ENCODE results near the gene FKBP1A. TPM values are rescaled to one million over a fixed set of nuclear protein-coding genes. Genes with fewer than 3 reads are reported as not detected.
A peak's percentile ranks its signal among the peaks of the same experiment; 100 is the strongest.
"Not testable (repeated sequence)": the region's sequence is repeated elsewhere in the genome, so short reads cannot be mapped to it uniquely, and the experiment has no call there.

The FKBP1A gene
- total RNA-seq, 1 donor from 2014 or later = 164 TPM

DNA sequence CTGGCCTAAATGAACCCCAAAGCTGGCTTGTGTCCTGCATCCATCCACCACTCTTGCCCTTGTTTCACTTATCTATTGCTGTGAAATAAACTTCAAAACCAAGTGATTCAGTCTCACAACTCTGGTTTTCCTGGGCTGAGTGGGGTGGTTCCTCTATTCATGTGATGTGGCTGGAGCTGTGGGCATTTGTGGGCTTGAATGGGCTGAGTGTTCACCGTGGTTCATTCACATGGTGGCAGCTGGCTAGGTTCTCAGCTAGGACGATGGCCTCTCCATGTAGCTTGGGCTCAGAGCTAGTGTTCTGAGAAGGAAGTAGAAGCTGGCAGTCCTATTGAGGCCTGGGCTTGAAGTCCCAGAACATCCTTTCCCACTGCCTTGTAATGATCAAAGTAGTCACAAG lies 30.4 kb downstream of the FKBP1A start:
- ATAC-seq = no peak

DNA sequence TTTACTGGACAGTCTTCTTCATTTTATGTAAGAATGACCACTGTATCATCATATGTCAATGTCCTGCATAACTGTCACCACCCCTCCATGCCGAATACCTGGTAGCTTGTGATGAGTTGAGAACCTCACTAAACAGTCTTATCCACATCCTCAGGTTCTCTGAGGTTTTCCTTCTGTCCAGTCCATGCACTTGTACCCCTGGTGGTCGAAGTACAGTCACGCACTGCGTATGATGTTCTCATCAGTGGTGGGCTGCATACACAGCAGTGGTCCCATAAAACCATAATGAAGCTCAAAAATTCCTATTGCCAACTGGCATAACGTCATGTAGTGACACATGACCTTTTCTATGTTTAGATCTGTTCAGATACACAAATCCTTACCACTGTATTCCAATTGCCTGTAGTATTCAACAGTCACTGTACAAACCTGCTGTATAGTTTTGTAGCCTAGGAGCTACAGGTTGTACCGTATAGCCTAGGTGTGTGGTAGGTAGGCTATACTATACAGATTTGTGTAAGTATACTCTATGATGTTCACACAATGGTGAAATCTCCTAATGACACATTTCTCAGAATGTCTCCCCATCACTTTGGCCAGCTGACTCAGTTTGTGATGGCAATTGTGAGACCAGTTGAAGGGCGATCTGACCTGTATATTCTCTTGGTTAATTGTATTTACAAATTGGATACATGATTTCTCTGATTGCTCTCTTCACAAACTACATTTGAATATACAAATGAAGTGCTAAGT lies 32.6 kb downstream of the FKBP1A start:
- ATAC-seq = no peak

DNA sequence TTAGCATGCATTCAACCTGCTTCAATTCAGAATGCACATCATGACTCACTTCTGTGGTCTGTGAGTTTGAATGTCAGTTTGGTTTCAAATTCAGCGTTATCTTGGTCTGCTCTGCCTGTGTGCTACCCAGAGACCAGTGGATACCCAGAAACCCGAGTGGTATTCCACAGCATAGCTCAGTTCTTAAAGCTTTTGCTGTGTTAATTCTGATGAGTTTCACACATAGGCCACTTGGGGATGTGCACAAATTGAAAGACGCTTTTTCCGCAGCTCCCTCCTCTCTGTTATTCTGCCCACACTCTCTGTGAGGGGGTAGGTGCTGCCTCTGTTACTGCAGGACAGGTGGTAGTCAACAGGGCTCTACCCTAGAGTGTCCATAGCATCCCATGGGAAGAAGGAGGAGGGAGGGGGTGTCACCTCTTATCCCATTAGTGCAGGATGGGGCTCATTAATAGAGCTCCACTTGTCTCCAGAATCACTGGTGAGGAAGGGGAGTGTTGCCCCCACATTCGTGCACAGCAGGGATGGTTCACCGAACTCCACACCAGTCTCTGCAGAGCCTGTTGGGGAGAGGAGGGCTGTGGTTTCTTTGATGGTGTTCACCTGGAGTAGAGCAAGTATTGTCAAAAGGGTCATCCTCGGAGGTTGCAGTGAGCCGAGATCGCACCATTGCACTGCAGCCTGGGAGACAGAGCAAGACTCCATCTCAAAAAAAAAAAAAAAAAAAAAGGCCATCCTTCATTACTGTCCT lies 34.8 kb downstream of the FKBP1A start:
- ATAC-seq = no peak

DNA sequence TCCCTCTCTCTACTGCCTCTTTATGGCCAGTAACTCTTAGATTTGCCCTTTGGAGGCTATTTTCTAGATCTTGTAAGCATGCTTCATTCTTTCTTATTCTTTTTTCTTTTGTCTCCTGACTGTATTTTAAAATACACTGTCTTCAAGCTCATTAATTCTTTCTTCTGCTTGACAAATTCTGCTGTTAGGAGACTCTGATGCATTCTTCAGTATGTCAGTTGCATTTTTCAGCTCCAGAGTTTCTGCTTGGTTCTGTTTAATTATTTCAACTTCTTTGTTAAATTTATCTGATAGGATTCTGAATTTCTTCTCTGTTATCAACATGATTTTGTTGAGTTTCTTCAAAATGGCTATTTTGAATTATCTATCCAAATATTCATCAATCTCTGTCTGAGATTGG lies 38.9 kb downstream of the FKBP1A start:
- no peak for ATAC-seq

DNA sequence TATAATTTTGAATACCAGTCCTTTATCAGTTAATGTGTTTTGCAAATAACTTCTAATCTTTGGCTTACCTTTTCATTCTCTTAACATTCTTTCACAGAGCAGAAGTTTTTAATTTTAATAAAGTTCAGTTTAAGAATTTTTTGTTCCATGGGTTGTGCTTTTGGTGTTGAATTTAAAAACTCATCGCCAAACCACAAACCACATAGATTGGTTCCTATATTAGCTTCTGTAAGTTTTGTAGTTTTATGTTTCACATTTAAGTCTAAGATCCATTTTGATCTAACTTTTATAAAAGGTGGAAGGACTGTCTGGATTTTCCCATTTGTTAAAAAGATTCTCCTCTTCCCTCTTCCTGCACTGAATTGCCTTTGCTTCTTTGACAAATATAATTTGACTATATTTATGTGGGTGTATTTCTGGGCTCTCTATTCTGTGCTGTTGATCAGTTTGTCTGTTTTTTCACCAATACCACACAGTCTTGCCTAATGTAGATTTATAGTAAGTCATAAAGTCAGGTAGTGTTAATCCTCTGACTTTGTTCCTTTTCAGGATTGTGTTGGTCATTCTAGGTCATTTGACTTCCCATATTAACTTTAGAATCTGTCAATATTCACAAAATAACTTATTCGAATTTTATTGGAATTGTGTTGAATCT lies 46.4 kb downstream of the FKBP1A start:
- ATAC-seq = no peak

DNA sequence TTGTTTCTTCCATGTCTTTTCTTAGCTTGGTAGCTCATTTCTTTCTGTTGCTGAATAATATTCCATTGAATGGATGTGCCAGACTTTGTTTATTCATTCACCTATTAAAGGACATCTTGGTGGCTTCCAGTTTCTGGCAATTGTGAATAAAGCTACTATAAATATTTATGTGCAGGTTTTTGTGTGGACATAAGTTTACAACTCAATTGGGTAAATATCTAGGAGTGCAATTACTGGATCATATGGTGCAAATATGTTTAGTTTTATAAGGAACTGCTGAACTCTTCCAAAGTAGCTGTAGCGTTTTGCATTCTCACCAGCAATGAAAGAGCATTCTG lies 47.1 kb downstream of the FKBP1A start:
- ATAC-seq = no peak

DNA sequence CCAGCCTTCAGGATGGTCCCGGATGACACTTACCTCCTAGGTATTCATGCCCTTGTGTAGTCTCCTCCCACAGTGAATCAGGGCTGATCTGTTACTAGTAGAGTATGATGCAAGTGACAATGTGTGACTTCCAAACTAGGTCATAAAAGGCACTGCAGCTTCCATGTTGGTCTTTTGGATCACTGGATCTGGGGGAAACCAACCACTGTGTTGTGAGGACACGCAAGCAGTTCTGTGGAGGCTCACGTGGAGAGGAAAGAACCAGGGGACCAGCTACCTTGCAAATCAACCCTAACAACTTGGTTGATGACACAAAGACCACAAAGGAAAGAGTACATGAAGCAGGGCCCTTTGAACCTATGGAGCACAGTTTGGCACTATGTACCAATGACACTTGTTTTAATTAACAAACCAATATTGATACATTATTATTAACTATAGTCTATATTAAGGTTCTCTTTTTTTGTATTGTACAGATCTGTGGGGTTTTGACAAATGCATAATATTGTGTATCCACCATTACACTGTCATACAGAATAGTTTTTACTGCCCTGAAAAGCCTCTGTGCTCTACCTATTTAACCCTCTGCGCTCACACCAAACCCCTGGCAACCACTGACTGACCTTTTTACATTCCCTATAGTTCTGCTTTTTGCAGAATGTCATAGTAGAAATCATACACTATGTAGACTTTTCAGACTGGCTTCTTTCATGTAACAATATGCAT lies 47.7 kb downstream of the FKBP1A start:
- ATAC-seq = no peak

DNA sequence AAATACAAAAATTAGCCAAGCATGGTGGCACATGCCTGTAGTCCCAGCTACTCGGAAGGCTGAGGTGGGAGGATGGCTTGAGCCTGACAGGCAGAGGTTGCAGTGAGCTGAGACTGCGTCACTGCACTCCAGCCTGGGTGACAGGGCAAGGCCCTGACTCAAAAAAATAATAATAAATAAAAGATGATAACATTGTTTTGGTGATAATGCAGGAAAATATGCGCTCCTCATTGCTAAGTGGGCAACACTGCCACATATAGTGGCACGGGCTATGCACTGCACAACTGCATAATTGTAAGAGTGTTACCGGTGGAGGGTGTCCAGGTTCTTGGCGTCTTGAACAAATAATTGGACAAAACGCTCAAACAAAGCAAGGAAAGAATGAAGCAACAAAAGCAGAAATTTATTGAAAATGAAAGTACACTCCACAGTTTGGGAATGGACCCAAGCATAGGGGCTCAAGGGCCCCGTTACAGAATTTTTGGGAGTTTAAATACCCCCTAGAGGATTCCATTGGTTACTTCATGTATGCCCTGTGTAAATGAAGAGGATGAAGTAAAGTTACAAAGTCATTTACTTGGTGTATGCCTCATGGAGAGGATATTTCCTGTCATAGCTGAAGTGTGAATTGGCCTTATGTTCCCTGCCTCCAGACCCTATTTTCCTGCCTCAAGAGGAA lies 49.3 kb downstream of the FKBP1A start:
- not testable (repeated sequence) for ATAC-seq

DNA sequence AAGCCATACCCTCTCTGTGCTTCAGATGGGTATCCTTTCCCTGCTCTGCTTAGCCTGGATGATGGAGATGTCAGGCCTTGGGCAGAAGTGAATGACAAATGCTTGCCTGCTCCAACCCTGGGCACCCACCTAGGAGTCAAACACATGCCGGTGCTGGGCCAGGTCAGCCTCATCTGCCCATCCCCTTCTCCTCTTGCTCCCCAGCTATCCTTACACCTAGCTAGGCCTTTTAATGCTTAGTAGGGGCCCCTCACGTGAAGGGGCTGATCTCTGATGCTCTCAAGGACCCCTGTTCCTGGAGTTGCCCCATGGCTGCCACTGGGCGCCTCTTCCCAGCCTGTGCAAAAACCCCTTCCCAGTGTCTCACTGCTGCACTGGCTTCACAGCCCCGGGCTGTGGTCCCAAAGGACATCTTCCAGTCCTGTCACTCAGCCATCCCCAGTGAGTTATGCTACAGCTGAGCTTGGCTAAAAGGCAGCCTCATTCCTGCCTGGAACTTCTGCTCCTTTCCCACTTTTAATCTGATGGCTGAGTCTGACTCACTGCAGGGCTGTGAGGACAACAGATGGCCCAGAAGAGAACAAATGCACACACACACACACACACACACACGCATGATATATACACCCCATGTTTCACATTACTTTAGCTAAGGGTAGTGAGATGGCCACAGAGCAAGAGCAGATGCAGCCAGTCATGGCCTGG lies 51.1 kb downstream of the FKBP1A start:
- no peak for ATAC-seq

DNA sequence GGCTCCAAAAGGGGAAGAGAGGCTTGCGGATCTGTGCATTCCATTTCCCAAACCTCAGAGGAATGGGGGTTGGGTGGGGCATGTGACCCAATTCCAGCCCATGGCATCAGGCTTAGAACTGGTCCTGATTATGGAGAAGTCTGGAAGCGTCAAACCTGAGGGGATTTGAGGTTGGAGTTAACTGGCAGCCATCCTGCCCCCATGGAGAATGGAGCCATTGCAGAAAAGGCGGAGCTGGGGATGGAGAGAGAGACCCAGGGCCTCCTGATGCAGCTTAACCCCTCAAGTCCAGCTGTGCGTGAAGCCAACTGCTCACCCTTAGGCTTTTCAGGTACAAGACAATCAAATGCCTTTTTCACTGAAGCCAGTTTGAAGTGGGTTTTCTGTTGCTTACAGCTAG lies 54.1 kb downstream of the FKBP1A start:
- ATAC-seq = no peak

DNA sequence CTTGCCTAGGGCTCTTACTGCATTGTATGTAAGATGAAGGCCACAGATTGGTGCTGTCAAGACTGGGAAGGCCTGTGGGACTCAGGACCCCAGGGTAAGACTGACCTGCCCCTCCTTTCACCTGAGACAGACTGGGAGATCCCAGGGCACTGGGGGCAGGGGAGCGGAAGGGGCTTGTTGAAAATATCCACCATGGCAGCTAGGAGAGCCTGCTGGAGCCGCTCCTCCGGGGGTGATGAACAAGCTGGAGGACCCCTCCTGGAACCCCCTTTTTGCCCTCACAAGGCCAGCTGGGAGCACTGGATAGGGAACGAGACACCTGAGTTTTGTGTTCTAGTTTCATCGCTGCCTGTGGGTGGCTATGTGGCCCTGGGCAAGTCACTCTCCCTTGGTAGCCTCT lies 54.8 kb downstream of the FKBP1A start:
- no peak for ATAC-seq

DNA sequence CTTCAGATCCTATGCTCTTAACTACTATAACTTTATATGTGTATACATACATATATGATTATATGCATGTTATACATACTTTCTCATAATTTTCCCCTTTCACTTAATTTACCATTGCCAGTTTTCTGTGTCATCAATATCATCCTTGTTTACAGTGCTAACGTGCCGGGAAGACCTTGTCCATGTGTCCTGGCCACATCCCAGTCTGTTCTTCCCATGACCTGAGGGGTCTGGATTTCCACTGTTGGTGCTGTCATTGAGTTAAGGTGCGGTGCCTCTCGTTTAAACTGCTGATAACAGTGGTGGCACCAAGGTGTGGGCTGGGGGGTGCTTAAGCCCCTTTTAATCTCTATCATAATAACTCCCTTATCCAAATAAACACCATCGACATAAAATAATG lies 55.4 kb downstream of the FKBP1A start:
- no peak for ATAC-seq

DNA sequence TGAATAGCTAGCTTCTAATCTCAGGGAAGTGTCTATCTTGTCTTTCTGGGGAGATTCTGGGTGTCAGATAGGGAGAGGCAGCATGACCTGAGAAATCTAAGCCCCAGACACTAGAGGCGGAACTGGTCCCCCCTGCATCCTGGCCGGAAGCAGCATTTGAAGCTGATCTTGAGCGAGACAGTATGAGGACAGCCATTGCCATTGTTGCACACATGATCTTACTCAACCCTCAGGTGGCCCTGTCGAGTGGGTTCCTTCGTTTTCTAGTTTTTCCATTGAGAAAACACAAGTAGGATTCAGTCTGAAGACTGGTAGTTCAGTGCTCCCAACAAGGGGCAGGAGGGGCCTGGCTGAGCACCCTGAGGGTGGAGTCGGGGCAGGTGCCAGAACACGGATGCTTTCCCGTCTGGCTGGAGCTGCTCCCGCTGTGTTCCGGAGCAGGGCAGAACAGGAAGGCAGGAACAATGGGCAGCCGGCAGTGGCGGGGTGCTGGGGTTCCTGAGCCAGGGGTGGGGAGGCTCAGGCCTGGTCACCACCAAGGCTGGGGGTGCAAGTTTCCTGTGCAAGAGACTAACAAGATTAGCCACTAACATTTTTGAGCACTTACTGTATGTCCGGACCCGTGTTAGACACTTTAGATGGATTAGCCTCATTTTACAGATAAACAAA lies 56.0 kb downstream of the FKBP1A start:
- ATAC-seq = peak; percentile 69

DNA sequence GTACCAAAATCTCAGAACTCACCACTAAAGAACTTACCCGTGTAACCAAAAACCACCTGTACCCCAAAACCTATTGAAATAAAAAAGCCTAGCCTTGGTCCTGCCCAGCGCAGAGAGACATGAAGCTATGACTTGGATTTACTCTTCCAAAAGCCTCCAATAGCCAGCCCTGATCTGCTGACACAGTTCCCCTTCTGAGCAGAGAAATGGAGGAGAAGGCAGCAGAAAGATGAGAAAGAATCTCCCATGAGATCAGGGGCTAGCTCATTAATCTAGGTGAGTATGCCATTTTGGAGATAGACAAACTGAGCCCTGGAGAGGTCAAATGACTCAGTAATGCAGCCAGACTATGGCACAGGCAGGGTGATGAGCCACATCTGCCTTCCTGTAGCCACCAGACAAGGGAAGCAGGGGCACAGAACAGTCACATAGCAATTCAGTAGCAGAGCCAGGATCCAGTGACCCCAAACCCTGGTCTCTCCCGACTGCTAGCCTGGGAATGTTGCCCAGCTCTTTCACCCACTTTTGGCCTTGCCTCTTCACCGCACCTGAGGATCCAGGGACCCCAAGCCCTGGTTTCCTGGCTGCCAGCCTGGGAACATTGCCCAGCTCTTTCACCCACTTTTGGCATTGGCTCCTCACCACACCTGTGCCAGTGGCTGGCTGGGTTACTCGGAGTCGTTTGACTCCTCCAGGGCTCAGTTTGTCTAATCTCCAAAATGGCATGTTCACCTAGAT lies 56.7 kb downstream of the FKBP1A start:
- peak; percentile 8 for ATAC-seq

DNA sequence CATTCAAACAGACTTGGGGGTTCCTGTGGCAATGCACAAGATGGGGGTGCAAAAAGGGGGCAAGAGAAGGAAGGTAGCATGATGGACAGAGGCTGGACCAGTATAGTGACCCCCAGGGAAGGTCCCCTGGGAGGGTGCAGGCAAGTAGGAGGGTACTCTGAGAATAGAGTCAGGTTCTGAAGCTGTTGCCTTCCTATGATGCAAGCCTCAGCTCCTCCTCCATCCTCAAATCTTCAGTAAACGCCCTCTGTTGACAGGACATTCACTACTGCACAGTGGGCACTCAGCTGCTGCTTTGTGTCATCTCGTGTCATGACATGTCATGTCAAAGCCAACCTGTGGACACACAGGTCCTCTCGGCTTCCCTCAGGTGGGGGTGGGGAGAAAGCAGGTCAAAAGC lies 58.1 kb downstream of the FKBP1A start:
- ATAC-seq = peak; percentile 51

DNA sequence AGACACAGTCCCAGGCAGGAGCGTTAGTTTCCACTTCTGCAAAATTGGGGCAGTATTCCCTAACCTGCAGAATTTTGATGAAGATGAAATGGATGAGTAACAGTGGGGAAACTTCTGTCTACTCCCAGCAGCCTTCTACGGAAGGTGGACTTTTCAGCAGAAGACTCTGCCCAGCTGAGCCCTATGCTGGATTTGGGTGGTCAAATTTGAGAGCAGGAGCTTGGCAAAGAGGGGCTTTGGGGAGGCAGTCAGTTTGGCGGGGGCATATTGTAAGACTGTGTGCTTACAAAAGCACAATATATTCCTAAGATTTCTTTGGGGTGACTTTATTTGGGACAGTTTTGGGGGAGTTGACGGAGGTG lies 58.5 kb downstream of the FKBP1A start:
- ATAC-seq = no peak

DNA sequence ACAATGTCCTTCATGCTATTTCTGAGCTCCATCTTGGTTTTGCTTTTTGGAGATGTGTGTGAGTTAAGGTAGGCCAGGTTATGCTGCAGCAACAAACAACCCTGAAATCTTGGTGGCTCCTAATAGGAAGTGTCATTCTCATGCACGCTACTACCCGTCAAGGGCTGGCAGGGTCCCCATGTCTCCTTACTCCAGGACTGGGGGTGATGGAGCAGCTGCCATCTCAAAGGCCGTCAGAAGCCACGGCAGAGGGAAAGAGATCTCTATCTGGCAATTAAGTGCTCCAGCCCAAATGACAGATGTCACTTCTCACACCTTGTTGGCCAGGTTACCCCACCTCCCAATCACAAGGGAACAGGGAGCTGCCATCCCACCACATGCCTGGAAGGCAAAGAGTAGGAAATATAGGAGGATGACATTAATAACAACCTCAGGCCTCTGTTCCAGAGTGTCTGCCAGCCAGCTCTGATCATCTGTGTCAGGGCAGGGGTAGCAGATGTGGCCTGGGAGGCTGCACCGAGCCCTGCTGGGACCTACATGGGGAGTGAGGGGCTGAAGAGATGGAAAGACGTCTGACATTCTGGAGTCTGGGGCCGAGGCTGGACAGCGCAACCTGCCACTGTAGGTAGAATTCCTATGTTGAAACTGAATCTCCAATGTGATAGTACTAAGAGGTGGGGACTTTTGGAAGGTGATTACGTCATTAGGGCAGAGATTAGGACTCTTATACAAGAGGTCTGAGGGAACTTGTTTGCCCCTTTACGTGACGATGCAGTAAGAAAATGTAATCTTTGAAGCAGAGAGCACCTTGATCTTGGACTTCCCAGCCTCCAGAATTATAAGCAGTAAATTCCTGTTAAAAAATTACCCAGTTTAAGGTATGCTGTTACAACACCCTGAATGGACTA lies 59.1 kb downstream of the FKBP1A start:
- ATAC-seq = no peak

DNA sequence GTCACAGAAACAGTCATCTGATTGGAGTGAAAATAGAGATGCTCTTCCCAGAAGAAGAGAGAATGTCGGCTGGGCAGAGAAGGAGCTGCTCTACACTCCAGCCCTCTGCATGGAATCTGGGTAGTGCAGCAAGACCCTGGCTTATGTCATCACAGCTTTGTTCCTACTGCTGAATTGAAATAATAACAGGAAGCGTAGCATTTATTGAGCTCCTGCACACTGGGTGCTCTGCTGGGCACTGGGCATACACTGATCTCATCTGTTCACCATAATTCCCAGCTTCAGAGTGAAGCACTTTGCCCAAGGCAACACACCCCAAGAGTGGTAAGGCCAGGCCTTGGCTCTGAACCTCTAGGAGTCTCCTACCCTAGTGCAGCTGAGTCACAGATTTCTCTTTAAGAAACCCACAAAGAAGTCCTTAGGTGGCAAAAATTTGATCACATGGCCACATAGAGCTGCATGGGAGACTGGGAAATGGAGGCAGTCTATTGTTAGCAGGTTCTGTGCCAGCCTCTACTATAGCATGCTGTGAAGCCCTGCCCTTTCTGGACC lies 60.0 kb downstream of the FKBP1A start:
- no peak for ATAC-seq

DNA sequence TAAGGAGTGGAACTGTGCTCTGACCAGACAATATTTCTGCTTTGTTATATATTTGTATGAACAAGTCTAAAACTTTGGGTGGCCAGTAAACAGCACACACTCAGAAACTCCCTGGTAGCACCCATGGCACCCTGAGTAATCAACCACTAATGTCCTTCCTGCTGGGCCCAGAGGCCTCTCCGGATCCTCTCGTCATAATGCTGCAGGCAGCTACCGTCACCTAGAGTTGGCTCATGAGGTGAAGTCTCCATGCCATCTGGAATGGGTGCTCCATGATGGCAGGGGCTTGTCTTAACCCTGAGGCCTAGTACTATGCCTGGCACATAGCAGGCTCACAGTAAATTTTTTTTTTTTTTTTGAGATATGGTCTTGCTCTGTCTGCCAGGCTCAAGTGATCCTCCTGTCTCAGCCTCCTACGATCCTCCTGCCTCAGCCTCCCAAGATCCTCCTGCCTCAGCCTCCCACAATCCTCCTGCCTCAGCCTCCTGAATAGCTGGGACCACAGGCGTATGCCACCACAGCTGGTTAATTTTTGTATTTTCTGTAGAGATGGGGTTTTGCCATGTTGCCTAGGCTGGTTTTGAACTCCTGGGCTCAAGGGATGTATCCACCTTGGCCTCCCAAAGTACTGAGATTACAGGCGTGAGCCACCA lies 60.9 kb downstream of the FKBP1A start:
- no peak for ATAC-seq

All from esophagus mucosa (tissue), 1 donor.